AG09309 (cell line): ENCODE measurements around the gene PPTC7.

Experiments used
- DNase-seq: peaks from one replicate; pipeline ENCODE4 v3.0.0-alpha.2; 2010; ENCODE audit warnings: low read depth
- H3K4me3 ChIP-seq: 2 replicates; pipeline ENCODE4 v1.5.1; 2011; ENCODE audit warnings: mild to moderate bottlenecking, low read depth, low read length, moderate library complexity; ENCODE audit not compliant: control insufficient read depth
- TF ChIP-seq, protein P1 (sequence below): IDR thresholded peaks from 2 replicates; pipeline ENCODE4 v1.5.1; 2011; ENCODE audit warnings: mild to moderate bottlenecking, low read depth, low read length, inconsistent platforms; ENCODE audit not compliant: insufficient read depth, control insufficient read depth; ENCODE audit errors: missing control alignments

PPTC7 gene

GRCh38 chr12:110543252-110543959 is 39.7 kb downstream of the PPTC7 start:
- TF ChIP-seq, protein P1, sequence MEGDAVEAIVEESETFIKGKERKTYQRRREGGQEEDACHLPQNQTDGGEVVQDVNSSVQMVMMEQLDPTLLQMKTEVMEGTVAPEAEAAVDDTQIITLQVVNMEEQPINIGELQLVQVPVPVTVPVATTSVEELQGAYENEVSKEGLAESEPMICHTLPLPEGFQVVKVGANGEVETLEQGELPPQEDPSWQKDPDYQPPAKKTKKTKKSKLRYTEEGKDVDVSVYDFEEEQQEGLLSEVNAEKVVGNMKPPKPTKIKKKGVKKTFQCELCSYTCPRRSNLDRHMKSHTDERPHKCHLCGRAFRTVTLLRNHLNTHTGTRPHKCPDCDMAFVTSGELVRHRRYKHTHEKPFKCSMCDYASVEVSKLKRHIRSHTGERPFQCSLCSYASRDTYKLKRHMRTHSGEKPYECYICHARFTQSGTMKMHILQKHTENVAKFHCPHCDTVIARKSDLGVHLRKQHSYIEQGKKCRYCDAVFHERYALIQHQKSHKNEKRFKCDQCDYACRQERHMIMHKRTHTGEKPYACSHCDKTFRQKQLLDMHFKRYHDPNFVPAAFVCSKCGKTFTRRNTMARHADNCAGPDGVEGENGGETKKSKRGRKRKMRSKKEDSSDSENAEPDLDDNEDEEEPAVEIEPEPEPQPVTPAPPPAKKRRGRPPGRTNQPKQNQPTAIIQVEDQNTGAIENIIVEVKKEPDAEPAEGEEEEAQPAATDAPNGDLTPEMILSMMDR, result no peak
- no peak for DNase-seq
- no peak overlapping the region for H3K4me3 ChIP-seq

- H3K4me3 ChIP-seq, result no peak overlapping the region
- DNase-seq, result no peak
- TF ChIP-seq, protein P1, result no peak
Measured at GRCh38 chr12:110540048-110540447, 43.1 kb downstream of the PPTC7 start.

GRCh38 chr12:110538869-110539622 is 44.1 kb downstream of the PPTC7 start:
- TF ChIP-seq, protein P1, result no peak
- DNase-seq, result no peak
- no peak overlapping the region for H3K4me3 ChIP-seq

DNA sequence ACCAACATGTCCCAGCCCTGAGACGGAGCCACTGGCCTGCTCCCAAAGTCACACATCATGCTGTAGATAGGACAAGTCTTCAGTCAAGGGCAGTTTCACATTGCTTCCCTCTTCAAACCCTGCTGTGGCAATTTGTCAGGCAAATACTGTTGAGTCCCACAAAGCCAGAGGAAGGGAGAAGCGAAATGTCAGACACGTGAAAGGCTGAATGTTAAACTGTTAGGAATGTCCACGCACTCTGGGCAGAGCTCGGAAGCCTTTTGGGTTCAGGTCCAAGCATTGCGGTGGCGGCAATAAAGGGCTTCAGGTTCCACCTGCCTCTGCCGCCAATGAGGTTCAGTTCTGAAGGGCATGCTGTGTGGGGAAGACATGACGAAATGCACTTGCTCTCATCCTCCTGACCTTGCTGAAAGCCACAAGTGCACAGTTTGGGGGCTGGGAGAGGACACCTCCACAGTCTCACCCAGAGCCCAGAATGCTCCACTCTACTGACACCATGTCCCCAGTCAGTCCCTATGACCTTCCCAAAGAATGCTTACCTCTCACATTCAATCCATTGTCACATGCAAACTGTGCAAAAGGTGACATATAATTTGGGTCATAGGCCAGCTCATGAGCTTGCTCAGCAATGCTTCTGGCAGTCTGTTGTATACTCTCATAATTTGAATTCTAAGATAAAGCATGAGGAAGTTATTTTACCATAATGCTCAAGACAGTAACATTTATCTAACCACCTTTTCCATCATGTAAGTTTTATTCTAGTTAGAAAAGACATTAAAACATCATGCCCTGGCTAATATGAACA is 45.3 kb downstream of the PPTC7 start:
- no peak overlapping the region for H3K4me3 ChIP-seq
- TF ChIP-seq, protein P1, result no peak
- DNase-seq, result no peak

- no peak for DNase-seq
- H3K4me3 ChIP-seq, result no peak overlapping the region
- TF ChIP-seq, protein P1, result no peak
Measured at GRCh38 chr12:110536834-110537604, 46.1 kb downstream of the PPTC7 start.

DNA sequence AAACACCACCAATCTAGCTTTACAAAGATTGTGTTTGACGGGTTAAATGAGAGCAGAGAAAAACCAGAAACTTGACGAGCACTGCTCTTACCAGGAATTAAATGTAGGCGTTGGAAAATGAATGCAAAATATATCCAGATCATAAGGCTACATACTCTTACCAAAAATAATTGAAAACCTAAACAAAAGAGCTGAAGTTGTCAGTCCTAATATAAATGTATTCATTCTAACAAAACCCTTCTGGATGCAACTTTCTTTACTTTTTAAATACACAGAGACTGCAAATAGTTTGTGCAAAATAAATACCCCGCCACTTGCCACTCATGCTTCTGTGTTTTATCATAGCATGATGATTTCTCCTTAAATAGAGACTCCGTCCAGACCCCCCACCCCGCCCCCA is 48.3 kb downstream of the PPTC7 start:
- DNase-seq, result no peak
- no peak overlapping the region for H3K4me3 ChIP-seq
- TF ChIP-seq, protein P1, result no peak
